NCI-H1417 treated with DMSO at 0.1 percent for 48 hours (cell line): ENCODE data around the gene RPL34.

Source experiments
- DNase-seq: peaks from one replicate; lab custom pipeline; 2025; lab: John Stamatoyannopoulos, UW

The RPL34 gene

GRCh38 chr4:108624263-108625056, 4.1 kb downstream of the RPL34 start:
- DNase-seq: no peak

- DNase-seq: no peak
Measured at GRCh38 chr4:108626056-108626455, 5.7 kb downstream of the RPL34 start.

- no peak for DNase-seq
Measured at GRCh38 chr4:108628411-108628810, 8.0 kb downstream of the RPL34 start.

- DNase-seq: no peak
Measured at GRCh38 chr4:108635070-108635655, 14.8 kb downstream of the RPL34 start.

- no peak for DNase-seq
Measured at GRCh38 chr4:108636246-108636645, 15.9 kb downstream of the RPL34 start.

- no peak for DNase-seq
Measured at GRCh38 chr4:108637856-108638255, 17.5 kb downstream of the RPL34 start.

GRCh38 chr4:108644237-108644636, 23.9 kb downstream of the RPL34 start:
- no peak for DNase-seq

- no peak for DNase-seq
Measured at GRCh38 chr4:108646706-108647105, 26.3 kb downstream of the RPL34 start.

GRCh38 chr4:108649863-108650211, 29.5 kb downstream of the RPL34 start:
- DNase-seq: no peak

- peak; percentile 78 for DNase-seq
Measured at GRCh38 chr4:108650212-108651013, 30.0 kb downstream of the RPL34 start, which contains the start of gene OSTC. Gene OSTC, plus strand, starts transcription at chr4:108650599. Its CDS starts 57 bp downstream, at chr4:108650656.

GRCh38 chr4:108651014-108651791, 30.8 kb downstream of the RPL34 start:
- DNase-seq: no peak

GRCh38 chr4:108662629-108663028, 42.3 kb downstream of the RPL34 start:
- no peak for DNase-seq

GRCh38 chr4:108674356-108674977, 54.1 kb downstream of the RPL34 start:
- no peak for DNase-seq
